HepG2 (cell line): ENCODE measurements around the gene ALDH16A1. TPM values are rescaled to one million over a fixed set of nuclear protein-coding genes. Genes with fewer than 3 reads are reported as not detected.

ENCODE experiments used
- ARNT ChIP-seq: fragments of 450-650 bp; IDR thresholded peaks from 2 replicates; pipeline ENCODE4 v1.6.1; 2017
- HOXA3 ChIP-seq: sonication (generic); formaldehyde crosslinking; IDR thresholded peaks from 2 replicates; pipeline ENCODE4 v1.5.0; 2020; ENCODE audit warnings: missing genetic modification reagents
- RELA ChIP-seq: sonication (generic); formaldehyde crosslinking; IDR thresholded peaks from 2 replicates; pipeline ENCODE4 v1.4.0; 2020; ENCODE audit warnings: missing genetic modification reagents
- SRSF4 ChIP-seq: fragments of 200-400 bp; formaldehyde crosslinking; IDR thresholded peaks from one replicate; pipeline ENCODE4 v1.6.1; 2018; ENCODE audit warnings: mild to moderate bottlenecking, low read depth, low read length, moderate library complexity; ENCODE audit not compliant: poor library complexity, severe bottlenecking
- TCF7 ChIP-seq: sonication (generic); IDR thresholded peaks from 2 replicates; pipeline ENCODE4 v1.6.1; 2016; ENCODE audit warnings: antibody characterized with exemption, low read depth
- ZBTB38 ChIP-seq: sonication (generic); formaldehyde crosslinking; IDR thresholded peaks from 2 replicates; pipeline ENCODE4 v1.5.1; 2020; ENCODE audit warnings: mild to moderate bottlenecking, missing genetic modification reagents
- ZGPAT ChIP-seq: IDR thresholded peaks from 2 replicates; pipeline ENCODE4 v1.6.1; 2016; ENCODE audit warnings: mild to moderate bottlenecking
- ZNF143 ChIP-seq: sonication (generic); formaldehyde crosslinking; IDR thresholded peaks from 2 replicates; pipeline ENCODE4 v1.4.0; 2020; ENCODE audit warnings: missing genetic modification reagents
- ZNF274 ChIP-seq: sonication (generic); formaldehyde crosslinking; IDR thresholded peaks from 2 replicates; pipeline ENCODE4 v1.5.1; 2020; ENCODE audit warnings: mild to moderate bottlenecking, missing genetic modification reagents
- ZNF407 ChIP-seq: sonication (generic); formaldehyde crosslinking; IDR thresholded peaks from one replicate; pipeline ENCODE4 v1.5.1; 2020; ENCODE audit warnings: mild to moderate bottlenecking, missing genetic modification reagents; ENCODE audit errors: not compliant biosample characterization
- ZNF414 ChIP-seq: sonication (generic); formaldehyde crosslinking; IDR thresholded peaks from 2 replicates; pipeline ENCODE4 v1.5.0; 2020; ENCODE audit warnings: missing genetic modification reagents
- ZNF451 ChIP-seq: sonication (generic); formaldehyde crosslinking; IDR thresholded peaks from 2 replicates; pipeline ENCODE4 v1.5.0; 2020; ENCODE audit warnings: mild to moderate bottlenecking, missing genetic modification reagents
- ZNF883 ChIP-seq: sonication (generic); formaldehyde crosslinking; IDR thresholded peaks from 2 replicates; pipeline ENCODE4 v1.5.1; 2020; ENCODE audit warnings: mild to moderate bottlenecking, missing genetic modification reagents; ENCODE audit errors: not compliant biosample characterization
- polyA plus RNA-seq, 8 experiments: library from polyadenylated mRNA; depleted of rRNA in 3 of 8; stranded (reverse) in 7 of 8; unstranded in 1 of 8; fragments of >200 nt; fragmentation: Illumina TruSeq in 4 of 8; extraction: Trizol in 4 of 8; gene quantifications; 2 replicates each; pipeline versions ENCODE4 v1.2.1 to v1.2.3, GENCODE V29; 2011 to 2016; ENCODE audit warnings: low read depth in 4 of 8, missing spikeins in 1 of 8, mixed read lengths in 1 of 8; ENCODE audit not compliant: insufficient read depth in 1 of 8
- total RNA-seq, 5 experiments: library from RNA; depleted of rRNA; stranded (reverse); fragments of >200 nt; fragmentation: Illumina TruSeq; extraction: Trizol; gene quantifications; 2 replicates each; pipeline ENCODE4 v1.2.3, GENCODE V29; 2016; ENCODE audit warnings: low read depth in 1 of 5
- TF ChIP-seq, protein P1 (sequence below): sonication (generic); formaldehyde crosslinking; IDR thresholded peaks from 2 replicates; pipeline ENCODE4 v1.4.0; 2020; ENCODE audit warnings: low read depth, mild to moderate bottlenecking, missing genetic modification reagents
- TF ChIP-seq, protein P2 (sequence below): sonication (generic); formaldehyde crosslinking; IDR thresholded peaks from 2 replicates; pipeline ENCODE4 v1.9.0; 2021; ENCODE audit warnings: missing genetic modification reagents, mild to moderate bottlenecking, borderline replicate concordance

ALDH16A1 gene
- total and polyA plus RNA-seq, 2 of the 13 experiments (the other 11 are each of a cell fraction or from before 2014, with no cell fraction given): 8.4 to 34.9 TPM

- TF ChIP-seq, protein P1, sequence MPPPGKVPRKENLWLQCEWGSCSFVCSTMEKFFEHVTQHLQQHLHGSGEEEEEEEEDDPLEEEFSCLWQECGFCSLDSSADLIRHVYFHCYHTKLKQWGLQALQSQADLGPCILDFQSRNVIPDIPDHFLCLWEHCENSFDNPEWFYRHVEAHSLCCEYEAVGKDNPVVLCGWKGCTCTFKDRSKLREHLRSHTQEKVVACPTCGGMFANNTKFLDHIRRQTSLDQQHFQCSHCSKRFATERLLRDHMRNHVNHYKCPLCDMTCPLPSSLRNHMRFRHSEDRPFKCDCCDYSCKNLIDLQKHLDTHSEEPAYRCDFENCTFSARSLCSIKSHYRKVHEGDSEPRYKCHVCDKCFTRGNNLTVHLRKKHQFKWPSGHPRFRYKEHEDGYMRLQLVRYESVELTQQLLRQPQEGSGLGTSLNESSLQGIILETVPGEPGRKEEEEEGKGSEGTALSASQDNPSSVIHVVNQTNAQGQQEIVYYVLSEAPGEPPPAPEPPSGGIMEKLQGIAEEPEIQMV: peak; percentile 18; the same call in 1 of the 2 replicates
- TF ChIP-seq ARNT (no peak), ZNF451 (peak; percentile 62; the same call in 1 of the 2 replicates), ZGPAT (CRISPR knock-in tag) (peak; percentile 83), SRSF4 (no peak), ZNF883 (CRISPR knock-in tag) (peak; percentile 49), RELA (CRISPR knock-in tag) (no peak), ZBTB38 (CRISPR knock-in tag) (peak; percentile 66; the same call in 1 of the 2 replicates), HOXA3 (CRISPR knock-in tag) (peak; percentile 62; the same call in 1 of the 2 replicates), ZNF274 (CRISPR knock-in tag) (peak; percentile 55; the same call in 1 of the 2 replicates), TCF7 (no peak), ZNF407 (CRISPR knock-in tag) (peak; percentile 3), ZNF414 (CRISPR knock-in tag) (no peak), ZNF143 (0 out of 2 replicates have a peak, but pooled peaks have one; percentile 16)
- TF ChIP-seq, protein P2, sequence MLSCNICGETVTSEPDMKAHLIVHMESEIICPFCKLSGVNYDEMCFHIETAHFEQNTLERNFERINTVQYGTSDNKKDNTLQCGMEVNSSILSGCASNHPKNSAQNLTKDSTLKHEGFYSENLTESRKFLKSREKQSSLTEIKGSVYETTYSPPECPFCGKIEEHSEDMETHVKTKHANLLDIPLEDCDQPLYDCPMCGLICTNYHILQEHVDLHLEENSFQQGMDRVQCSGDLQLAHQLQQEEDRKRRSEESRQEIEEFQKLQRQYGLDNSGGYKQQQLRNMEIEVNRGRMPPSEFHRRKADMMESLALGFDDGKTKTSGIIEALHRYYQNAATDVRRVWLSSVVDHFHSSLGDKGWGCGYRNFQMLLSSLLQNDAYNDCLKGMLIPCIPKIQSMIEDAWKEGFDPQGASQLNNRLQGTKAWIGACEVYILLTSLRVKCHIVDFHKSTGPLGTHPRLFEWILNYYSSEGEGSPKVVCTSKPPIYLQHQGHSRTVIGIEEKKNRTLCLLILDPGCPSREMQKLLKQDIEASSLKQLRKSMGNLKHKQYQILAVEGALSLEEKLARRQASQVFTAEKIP: no peak
Measured at GRCh38 chr19:49512970-49513745, 60.1 kb downstream of the ALDH16A1 start (continued).
